Osteoblast (primary cell): ENCODE measurements around the gene MAD1L1. TPM values are rescaled to one million over a fixed set of nuclear protein-coding genes. Genes with fewer than 3 reads are reported as not detected.

ENCODE experiments used
- DNase-seq: peaks from one replicate; pipeline ENCODE4 v3.0.0; 2011; ENCODE audit warnings: low spot score, mixed read lengths; ENCODE audit not compliant: insufficient read length; ENCODE audit errors: missing footprints
- H2AFZ ChIP-seq: 2 replicates; pipeline ENCODE4 v1.6.0; 2011; ENCODE audit warnings: mild to moderate bottlenecking, low read length
- H3K27ac ChIP-seq: 2 replicates; pipeline ENCODE4 v1.5.1; 2011; ENCODE audit warnings: mild to moderate bottlenecking, low read depth, low read length, moderate library complexity
- H3K27me3 ChIP-seq: 2 replicates; pipeline ENCODE4 v1.6.0; 2012; ENCODE audit warnings: mild to moderate bottlenecking, control low read depth, inconsistent platforms, low read length, moderate library complexity; ENCODE audit not compliant: insufficient read depth
- H3K36me3 ChIP-seq: 2 replicates; pipeline ENCODE4 v1.5.1; 2011; ENCODE audit warnings: mild to moderate bottlenecking, low read length, control low read depth, moderate library complexity; ENCODE audit not compliant: insufficient read depth
- H3K4me1 ChIP-seq: 2 replicates; pipeline ENCODE4 v1.5.1; 2011; ENCODE audit warnings: mild to moderate bottlenecking, low read length, control low read depth, moderate library complexity; ENCODE audit not compliant: insufficient read depth
- H3K4me2 ChIP-seq: 2 replicates; pipeline ENCODE4 v1.6.0; 2011; ENCODE audit warnings: mild to moderate bottlenecking, low read length; ENCODE audit not compliant: insufficient read depth
- H3K4me3 ChIP-seq: fragments of 200-600 bp; sonication (generic); 3 replicates; pipeline ENCODE4 v1.5.1; 2012; ENCODE audit warnings: mild to moderate bottlenecking, low read length, inconsistent platforms; ENCODE audit not compliant: insufficient read depth
- H3K79me2 ChIP-seq: 2 replicates; pipeline ENCODE4 v1.6.0; 2012; ENCODE audit warnings: mild to moderate bottlenecking, low read length, control low read depth, inconsistent platforms; ENCODE audit not compliant: insufficient read depth
- H3K9me3 ChIP-seq: 2 replicates; pipeline ENCODE4 v1.5.1; 2011; ENCODE audit warnings: low read depth, low read length, control low read depth
- H4K20me1 ChIP-seq: 2 replicates; pipeline ENCODE4 v1.6.0; 2012; ENCODE audit warnings: mild to moderate bottlenecking, low read length, control low read depth; ENCODE audit not compliant: insufficient read depth
- total RNA-seq: library from RNA; depleted of rRNA; stranded (reverse); fragments of >200 nt; gene quantifications from 2 replicates; pipeline ENCODE4 v1.2.3, GENCODE V29; 2012
- TF ChIP-seq, protein P1 (sequence below): IDR thresholded peaks from 2 replicates; pipeline ENCODE4 v1.5.1; 2011; ENCODE audit warnings: mild to moderate bottlenecking, low read depth, low read length, moderate library complexity; ENCODE audit errors: extremely low read depth

Gene MAD1L1
- total RNA-seq, 1 donor, result 66.2 TPM

DNA sequence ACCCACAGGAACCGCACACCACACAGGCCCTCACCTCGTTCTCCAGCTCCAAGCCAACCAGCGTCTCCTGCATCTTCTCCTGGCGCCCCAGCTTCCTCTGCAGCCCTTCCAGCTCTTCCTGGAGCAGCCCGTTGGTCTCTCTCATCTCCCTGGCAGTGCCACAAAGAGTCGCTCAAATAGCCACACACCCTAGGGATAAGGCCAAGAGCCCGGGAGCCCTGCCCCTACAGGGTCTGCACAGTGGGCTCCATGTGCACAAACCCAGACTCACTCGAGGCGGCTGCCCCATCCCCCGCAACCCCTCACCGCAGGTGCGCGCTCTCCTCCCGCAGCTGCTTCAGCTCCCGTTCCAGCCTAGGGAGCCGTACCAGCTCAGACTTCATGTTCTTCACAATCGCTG is 16.9 kb downstream of the MAD1L1 start:
- Histone ChIP-seq H4K20me1 (peaks cover 5% of the 10 kb centered on the region), H3K4me1 (no peaks in the 10 kb centered on the region), H3K27me3 (no peaks in the 10 kb centered on the region), H3K36me3 (peaks cover 26% of the 10 kb centered on the region), H2AFZ (no peak overlapping the region), H3K27ac (no peak overlapping the region), H3K9me3 (no peaks in the 10 kb centered on the region), H3K4me3 (no peak overlapping the region), H3K79me2 (peaks cover 2% of the 10 kb centered on the region), H3K4me2 (no peak overlapping the region)
- DNase-seq, result peak; percentile 77
- TF ChIP-seq, protein P1, sequence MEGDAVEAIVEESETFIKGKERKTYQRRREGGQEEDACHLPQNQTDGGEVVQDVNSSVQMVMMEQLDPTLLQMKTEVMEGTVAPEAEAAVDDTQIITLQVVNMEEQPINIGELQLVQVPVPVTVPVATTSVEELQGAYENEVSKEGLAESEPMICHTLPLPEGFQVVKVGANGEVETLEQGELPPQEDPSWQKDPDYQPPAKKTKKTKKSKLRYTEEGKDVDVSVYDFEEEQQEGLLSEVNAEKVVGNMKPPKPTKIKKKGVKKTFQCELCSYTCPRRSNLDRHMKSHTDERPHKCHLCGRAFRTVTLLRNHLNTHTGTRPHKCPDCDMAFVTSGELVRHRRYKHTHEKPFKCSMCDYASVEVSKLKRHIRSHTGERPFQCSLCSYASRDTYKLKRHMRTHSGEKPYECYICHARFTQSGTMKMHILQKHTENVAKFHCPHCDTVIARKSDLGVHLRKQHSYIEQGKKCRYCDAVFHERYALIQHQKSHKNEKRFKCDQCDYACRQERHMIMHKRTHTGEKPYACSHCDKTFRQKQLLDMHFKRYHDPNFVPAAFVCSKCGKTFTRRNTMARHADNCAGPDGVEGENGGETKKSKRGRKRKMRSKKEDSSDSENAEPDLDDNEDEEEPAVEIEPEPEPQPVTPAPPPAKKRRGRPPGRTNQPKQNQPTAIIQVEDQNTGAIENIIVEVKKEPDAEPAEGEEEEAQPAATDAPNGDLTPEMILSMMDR, result no peak

- no peaks in the 10 kb centered on the region for H3K9me3 ChIP-seq
- no peak overlapping the region for H3K27ac ChIP-seq
- H4K20me1 ChIP-seq, result no peaks in the 10 kb centered on the region
- H3K27me3 ChIP-seq, result no peaks in the 10 kb centered on the region
- TF ChIP-seq, protein P1, result no peak
- H3K4me1 ChIP-seq, result no peaks in the 10 kb centered on the region
- no peak overlapping the region for H3K4me3 ChIP-seq
- no peak overlapping the region for H3K4me2 ChIP-seq
- no peaks in the 10 kb centered on the region for H3K79me2 ChIP-seq
- H3K36me3 ChIP-seq, result peaks cover 28% of the 10 kb centered on the region
- peak; percentile 59 for DNase-seq
- H2AFZ ChIP-seq, result no peak overlapping the region
These were observed 18.1 kb downstream of the MAD1L1 start for GRCh38 chr7:2214636-2215035.

DNA sequence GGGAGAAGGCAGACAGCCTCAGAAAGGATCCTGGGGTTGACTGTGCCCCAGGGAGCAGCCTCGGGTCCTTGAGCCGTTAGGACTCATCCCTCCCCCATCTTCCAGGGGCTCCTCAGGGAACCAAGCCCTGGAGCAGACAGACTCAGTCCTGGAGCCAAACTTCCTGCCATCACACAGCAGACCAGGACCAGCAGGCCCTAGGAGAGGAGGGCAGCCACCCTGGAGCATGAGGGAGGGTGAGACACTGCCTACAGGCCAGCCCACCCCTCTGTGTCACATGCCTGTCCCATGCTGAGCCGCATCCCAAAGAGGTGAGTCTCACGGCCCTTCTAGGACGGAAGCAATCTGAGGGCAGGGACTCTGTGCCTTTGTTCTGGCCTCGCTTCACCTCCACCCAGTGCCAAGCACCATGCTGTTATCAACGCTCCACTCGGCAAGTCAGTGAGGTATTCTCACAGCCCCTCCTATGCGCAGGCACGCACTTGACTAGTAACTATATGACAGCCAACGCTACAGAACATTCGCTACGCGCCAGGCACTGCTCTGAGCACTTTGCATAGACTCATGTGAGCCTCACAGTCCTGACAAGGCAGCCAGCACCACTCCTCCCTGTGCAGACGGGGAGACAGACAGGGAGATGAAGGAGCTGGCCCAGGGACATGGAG is 19.1 kb downstream of the MAD1L1 start:
- H3K79me2 ChIP-seq, result peaks cover 3% of the 10 kb centered on the region
- peak; percentile 82 for DNase-seq
- H3K36me3 ChIP-seq, result peaks cover 29% of the 10 kb centered on the region
- no peak overlapping the region for H3K27ac ChIP-seq
- peaks cover 8% of the 10 kb centered on the region for H4K20me1 ChIP-seq
- no peak overlapping the region for H2AFZ ChIP-seq
- TF ChIP-seq, protein P1, result no peak
- H3K4me1 ChIP-seq, result no peaks in the 10 kb centered on the region
- H3K9me3 ChIP-seq, result no peaks in the 10 kb centered on the region
- H3K4me2 ChIP-seq, result no peak overlapping the region
- H3K27me3 ChIP-seq, result no peaks in the 10 kb centered on the region
- no peak overlapping the region for H3K4me3 ChIP-seq

DNA sequence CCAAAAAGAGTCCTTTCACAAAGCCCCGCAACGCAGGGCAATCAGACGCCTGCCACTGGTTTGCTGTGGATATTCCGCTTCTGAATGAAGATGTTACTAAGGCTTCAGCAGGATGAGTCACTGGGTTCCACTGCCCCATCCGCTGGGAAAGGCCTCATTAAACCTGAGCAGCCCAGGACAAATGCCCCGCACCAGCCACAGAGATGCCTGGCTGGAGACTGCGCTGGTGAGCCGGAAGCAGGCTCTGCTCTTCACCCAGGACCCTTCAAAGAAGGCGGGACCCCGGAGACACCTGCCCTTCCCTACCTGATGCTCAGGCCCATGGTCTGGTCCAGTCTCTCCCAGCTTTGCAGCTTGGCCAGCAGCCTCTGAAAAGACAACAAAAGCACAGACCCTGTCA is 19.8 kb downstream of the MAD1L1 start:
- peaks cover 10% of the 10 kb centered on the region for H4K20me1 ChIP-seq
- no peak overlapping the region for H2AFZ ChIP-seq
- H3K27me3 ChIP-seq, result no peaks in the 10 kb centered on the region
- no peaks in the 10 kb centered on the region for H3K9me3 ChIP-seq
- TF ChIP-seq, protein P1, result no peak
- H3K79me2 ChIP-seq, result peaks cover 3% of the 10 kb centered on the region
- no peaks in the 10 kb centered on the region for H3K4me1 ChIP-seq
- H3K36me3 ChIP-seq, result peaks cover 37% of the 10 kb centered on the region
- peak; percentile 74 for DNase-seq
- H3K27ac ChIP-seq, result no peak overlapping the region
- no peak overlapping the region for H3K4me2 ChIP-seq
- no peak overlapping the region for H3K4me3 ChIP-seq
